ENCODE data around the gene IL19. TPM values are rescaled to one million over a fixed set of nuclear protein-coding genes. Genes with fewer than 3 reads are reported as not detected.
A peak's percentile ranks its signal among the peaks of the same experiment; 100 is the strongest.

Gene IL19, protein sequence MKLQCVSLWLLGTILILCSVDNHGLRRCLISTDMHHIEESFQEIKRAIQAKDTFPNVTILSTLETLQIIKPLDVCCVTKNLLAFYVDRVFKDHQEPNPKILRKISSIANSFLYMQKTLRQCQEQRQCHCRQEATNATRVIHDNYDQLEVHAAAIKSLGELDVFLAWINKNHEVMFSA
- not detected in 2 replicates for total RNA-seq (ENCODE audit: low replicate concordance)

DNA sequence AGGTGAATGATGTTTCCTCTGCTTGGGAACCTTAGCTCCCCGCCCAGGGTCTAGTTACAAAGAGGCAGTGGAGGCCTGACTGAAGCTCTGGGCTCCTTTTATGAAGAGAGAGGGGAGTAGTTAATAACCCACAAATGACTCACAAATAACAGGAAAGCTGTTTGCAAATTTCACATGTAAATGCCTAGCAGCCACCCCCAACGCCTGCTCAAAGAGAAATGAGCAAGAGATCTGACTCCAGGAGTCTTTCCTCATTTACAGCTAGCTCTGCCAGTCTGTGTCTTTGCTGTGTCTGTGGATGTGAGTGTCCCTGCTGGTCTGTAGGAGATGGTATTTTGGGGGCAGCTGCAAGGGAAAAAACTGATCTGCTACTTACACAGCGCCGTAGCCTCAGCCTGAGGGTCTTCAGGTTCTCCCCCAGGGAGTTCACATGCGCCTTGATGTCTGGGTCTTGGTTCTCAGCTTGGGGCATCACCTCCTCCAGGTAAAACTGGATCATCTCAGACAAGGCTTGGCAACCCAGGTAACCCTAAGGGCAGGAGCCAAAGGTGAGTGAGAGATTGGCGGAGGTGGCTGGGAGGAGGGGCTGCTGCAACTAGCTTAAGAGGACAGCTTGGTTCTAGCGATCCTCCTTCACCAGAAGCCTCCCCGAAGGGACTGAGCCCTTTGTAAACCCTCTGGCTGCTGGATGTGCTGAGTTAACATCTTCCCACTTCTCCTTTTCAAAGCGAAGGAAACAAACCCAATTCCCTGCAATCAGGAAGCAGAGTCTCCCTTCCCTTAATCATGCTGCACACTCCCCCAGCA is at the start of gene IL19:
Gene IL19 (plus strand): TSS at position 243 of the 807 bp plus-strand sequence. CDS start 65,890 bp downstream, outside the sequence.
- DNase-seq (ENCODE audit: low spot score) = no peak
- no peaks in the 10 kb centered on the region for H3K36me3 Mint-ChIP-seq
- TF ChIP-seq, protein P1, sequence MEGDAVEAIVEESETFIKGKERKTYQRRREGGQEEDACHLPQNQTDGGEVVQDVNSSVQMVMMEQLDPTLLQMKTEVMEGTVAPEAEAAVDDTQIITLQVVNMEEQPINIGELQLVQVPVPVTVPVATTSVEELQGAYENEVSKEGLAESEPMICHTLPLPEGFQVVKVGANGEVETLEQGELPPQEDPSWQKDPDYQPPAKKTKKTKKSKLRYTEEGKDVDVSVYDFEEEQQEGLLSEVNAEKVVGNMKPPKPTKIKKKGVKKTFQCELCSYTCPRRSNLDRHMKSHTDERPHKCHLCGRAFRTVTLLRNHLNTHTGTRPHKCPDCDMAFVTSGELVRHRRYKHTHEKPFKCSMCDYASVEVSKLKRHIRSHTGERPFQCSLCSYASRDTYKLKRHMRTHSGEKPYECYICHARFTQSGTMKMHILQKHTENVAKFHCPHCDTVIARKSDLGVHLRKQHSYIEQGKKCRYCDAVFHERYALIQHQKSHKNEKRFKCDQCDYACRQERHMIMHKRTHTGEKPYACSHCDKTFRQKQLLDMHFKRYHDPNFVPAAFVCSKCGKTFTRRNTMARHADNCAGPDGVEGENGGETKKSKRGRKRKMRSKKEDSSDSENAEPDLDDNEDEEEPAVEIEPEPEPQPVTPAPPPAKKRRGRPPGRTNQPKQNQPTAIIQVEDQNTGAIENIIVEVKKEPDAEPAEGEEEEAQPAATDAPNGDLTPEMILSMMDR (IDR thresholded peaks at IDR 0.05) = no peak
- no peak for TF ChIP-seq EZH2 (IDR thresholded peaks at IDR 0.05)
- no peak for TF ChIP-seq EZH2phosphoT487 (IDR thresholded peaks at IDR 0.05)
- no peaks in the 10 kb centered on the region for H3K9me3 ChIP-seq (ENCODE audit: low read depth)
- no peak within 1 kb of the TSS for H3K4me3 ChIP-seq
- H3K9me3 Mint-ChIP-seq = peaks cover 2% of the 10 kb centered on the region
- peak within 1 kb of the TSS; percentile 82 for H3K27ac Mint-ChIP-seq
- no peak within 1 kb of the TSS for H3K9ac ChIP-seq
- H4K20me1 ChIP-seq (ENCODE audit: low read depth) = no peaks in the 10 kb centered on the region
- H3K36me3 ChIP-seq = no peaks in the 10 kb centered on the region
- H3K4me3 Mint-ChIP-seq = no peak within 1 kb of the TSS
- H3K27me3 Mint-ChIP-seq (ENCODE audit: insufficient read depth, low read depth) = peaks cover 2% of the 10 kb centered on the region
- H3K4me1 ChIP-seq = peaks cover 11% of the 10 kb centered on the region
- H3K27me3 ChIP-seq = no peaks in the 10 kb centered on the region
- H3K4me1 Mint-ChIP-seq = peaks cover 20% of the 10 kb centered on the region
- no peaks in the 10 kb centered on the region for H3K79me2 ChIP-seq (ENCODE audit: low read depth)
- no peak within 1 kb of the TSS for H2AFZ ChIP-seq (replicated peaks)
- H3K27ac ChIP-seq = no peak within 1 kb of the TSS
- no peak within 1 kb of the TSS for H3K4me2 ChIP-seq
- H3F3A ChIP-seq (ENCODE audit: low read depth) = no peaks in the 10 kb centered on the region

DNA sequence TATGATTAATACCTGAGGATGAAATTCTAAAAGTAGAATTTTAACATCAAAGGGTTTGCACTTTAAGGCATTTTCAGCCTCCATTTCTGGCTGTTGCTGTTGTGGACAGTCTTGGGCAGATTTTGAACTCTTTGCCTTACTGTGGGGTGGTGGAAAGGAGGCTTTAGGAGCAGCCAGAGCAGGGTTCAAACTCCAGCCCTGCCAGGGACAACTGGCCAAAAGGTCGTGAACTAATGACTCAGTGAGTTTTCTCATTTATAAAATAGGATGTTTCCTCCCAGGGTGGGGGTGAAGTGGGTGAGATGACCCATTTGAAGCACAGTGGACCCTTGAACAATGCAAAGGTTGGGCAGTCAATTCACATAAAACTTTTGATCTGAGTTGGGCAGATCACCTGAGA is 49.1 kb upstream of the IL19 start:
- H3K9me3 ChIP-seq (ENCODE audit: low read depth) = no peaks in the 10 kb centered on the region
- H3K27me3 ChIP-seq = no peaks in the 10 kb centered on the region
- no peak overlapping the region for H2AFZ ChIP-seq (replicated peaks)
- peaks cover 2% of the 10 kb centered on the region for H3F3A ChIP-seq (ENCODE audit: low read depth)
- DNase-seq (ENCODE audit: low spot score) = no peak
- no peaks in the 10 kb centered on the region for H3K9me3 Mint-ChIP-seq
- peaks cover 13% of the 10 kb centered on the region for H3K4me1 ChIP-seq
- H3K4me3 ChIP-seq = no peak overlapping the region
- no peaks in the 10 kb centered on the region for H3K36me3 ChIP-seq
- peaks cover 3% of the 10 kb centered on the region for H3K36me3 Mint-ChIP-seq
- H4K20me1 ChIP-seq (ENCODE audit: low read depth) = peaks cover 87% of the 10 kb centered on the region
- peaks cover 22% of the 10 kb centered on the region for H3K4me1 Mint-ChIP-seq
- no peak overlapping the region for H3K4me2 ChIP-seq
- peaks cover 56% of the 10 kb centered on the region for H3K79me2 ChIP-seq (ENCODE audit: low read depth)
- no peak overlapping the region for H3K9ac ChIP-seq
- no peak for TF ChIP-seq EZH2phosphoT487 (IDR thresholded peaks at IDR 0.05)
- TF ChIP-seq, protein P1 (IDR thresholded peaks at IDR 0.05) = no peak
- no peak for TF ChIP-seq EZH2 (IDR thresholded peaks at IDR 0.05)
- H3K27me3 Mint-ChIP-seq (ENCODE audit: insufficient read depth, low read depth) = peaks cover 2% of the 10 kb centered on the region
- no peak overlapping the region for H3K27ac ChIP-seq
- H3K27ac Mint-ChIP-seq = no peak overlapping the region
- H3K4me3 Mint-ChIP-seq = no peak overlapping the region

GRCh38 chr1:206722751-206723461 is 47.7 kb upstream of the IL19 start:
- Histone ChIP-seq H3K36me3 (no peaks in the 10 kb centered on the region), H3K9me3 (ENCODE audit: low read depth) (no peaks in the 10 kb centered on the region), H3K79me2 (ENCODE audit: low read depth) (peaks cover 57% of the 10 kb centered on the region), H3K9ac (no peak overlapping the region), H3F3A (ENCODE audit: low read depth) (peaks cover 2% of the 10 kb centered on the region), H3K27me3 (no peaks in the 10 kb centered on the region), H3K4me1 (peaks cover 13% of the 10 kb centered on the region), H4K20me1 (ENCODE audit: low read depth) (peaks cover 89% of the 10 kb centered on the region), H3K4me3 (no peak overlapping the region), H3K27ac (no peak overlapping the region), H3K4me2 (no peak overlapping the region), H2AFZ (replicated peaks) (no peak overlapping the region)
- TF ChIP-seq EZH2 (IDR thresholded peaks at IDR 0.05) (no peak), EZH2phosphoT487 (IDR thresholded peaks at IDR 0.05) (no peak)
- TF ChIP-seq, protein P1 (IDR thresholded peaks at IDR 0.05) = no peak
- peaks cover 5% of the 10 kb centered on the region for H3K27me3 Mint-ChIP-seq (ENCODE audit: insufficient read depth, low read depth)
- no peak overlapping the region for H3K27ac Mint-ChIP-seq
- H3K9me3 Mint-ChIP-seq = no peaks in the 10 kb centered on the region
- no peak for DNase-seq (ENCODE audit: low spot score)
- H3K36me3 Mint-ChIP-seq = peaks cover 3% of the 10 kb centered on the region
- peaks cover 28% of the 10 kb centered on the region for H3K4me1 Mint-ChIP-seq
- no peak overlapping the region for H3K4me3 Mint-ChIP-seq
